Middle frontal gyrus (tissue), 1 donor: ENCODE measurements around the gene TRIM8.

Experiments used
- DNase-seq: peaks from one replicate; pipeline ENCODE4 v3.0.0-alpha.2; 2015; ENCODE audit warnings: low spot score; ENCODE audit errors: extremely low spot score

TRIM8 gene

DNA sequence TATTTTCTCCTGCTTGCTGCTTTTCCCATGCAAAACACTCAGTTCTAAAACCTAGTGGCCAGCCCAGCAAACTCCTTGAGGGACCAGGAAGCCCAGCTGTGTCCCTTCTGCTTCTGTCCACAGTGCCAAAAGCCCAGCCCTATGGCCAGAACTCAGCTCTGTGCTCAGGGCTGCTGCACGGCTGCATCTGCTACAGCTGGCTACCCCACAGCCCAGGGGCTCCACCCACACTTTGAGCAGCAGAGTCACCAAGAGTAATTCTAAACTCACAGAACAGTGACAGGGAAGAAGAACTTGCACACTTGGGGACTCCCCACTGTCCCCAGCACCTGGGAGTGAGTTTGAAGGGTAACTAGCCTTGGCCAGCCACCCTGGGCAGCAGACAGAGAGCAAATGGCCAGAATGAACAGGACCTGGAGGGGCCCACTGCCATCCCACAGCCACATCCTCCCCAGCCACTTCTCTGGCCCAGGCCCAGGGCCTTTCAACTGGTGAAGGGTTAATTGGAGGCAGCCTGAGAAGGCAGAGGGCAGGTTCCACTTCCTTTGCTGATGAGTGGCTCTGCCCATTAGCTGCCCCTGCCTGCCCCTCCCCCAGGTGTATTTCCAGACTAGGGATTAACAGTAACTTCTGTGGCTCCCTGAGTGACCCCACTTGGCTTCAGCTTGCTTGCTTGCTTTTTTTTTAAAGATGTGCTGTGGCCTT lies 28.1 kb upstream of the TRIM8 start:
- DNase-seq: no peak

DNA sequence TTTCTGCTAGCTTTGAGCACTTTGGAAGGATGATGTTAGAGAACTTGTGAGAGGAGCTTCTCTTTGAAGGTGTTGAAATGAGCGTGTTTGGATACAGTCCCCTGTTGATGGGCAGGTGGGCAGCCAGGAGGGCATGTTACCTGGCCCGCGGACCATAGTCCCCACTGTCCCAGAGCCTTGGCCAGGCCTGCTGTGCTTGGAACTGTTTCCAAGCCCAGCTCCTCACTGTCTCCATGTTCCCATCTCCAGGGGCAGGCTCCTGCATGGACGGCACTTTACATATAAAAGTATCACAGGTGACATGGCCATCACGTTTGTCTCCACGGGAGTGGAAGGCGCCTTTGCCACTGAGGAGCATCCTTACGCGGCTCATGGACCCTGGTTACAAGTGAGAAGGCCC lies 27.2 kb upstream of the TRIM8 start:
- DNase-seq: no peak

DNA sequence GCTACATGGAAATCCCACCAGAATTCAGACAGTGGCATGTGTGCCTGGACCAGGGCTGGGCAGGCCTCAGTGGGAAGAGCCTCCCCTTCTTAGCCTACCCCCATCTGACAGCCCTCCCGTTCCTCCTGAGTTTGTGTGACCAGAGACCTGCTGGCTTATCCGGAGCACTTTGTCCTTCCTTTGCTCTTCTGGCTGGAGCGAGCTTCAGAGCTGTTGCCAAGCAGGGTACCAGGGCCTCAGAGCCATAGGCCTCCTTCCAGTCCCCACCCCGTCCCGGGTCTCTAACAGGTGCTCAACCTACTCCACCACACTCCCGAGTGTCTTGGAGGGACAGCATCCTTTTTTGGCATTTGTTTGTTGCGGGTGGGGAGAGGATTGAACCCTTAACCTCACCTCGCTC lies 26.5 kb upstream of the TRIM8 start:
- DNase-seq: no peak

DNA sequence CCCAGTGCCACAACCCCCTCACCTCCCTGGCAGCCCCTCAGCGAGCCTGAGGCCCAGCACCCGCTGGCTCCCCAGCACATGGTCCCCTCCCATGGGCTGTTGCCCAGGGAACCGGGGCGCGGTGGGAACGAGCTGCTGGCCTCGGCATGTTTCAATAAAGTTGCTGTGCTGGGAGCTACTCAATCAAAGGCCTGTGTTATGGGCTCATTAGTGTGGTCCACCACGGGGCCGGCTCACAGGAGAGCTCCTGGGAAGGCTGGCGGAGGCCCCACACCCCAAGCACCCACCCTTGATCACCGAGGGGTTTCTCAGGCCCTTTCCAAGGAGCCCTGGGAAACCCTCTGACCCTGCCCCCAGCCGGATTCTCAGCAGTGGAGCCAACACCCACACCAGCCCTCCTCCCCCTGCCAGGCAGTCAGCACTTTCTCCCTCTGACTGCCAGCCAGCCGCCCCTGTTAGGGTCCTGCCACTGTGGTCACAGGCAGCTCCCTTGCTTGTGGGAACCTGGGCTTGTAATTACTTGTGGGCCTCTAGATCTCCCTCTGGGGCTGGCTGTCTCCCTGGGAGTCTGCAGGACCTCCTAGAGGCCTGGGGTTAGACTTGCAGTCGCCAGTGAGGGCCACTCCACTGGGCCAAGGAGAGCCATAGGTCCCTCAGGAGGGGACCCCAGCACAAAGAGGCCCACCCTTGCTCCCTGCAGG lies 24.8 kb upstream of the TRIM8 start:
- no peak for DNase-seq

DNA sequence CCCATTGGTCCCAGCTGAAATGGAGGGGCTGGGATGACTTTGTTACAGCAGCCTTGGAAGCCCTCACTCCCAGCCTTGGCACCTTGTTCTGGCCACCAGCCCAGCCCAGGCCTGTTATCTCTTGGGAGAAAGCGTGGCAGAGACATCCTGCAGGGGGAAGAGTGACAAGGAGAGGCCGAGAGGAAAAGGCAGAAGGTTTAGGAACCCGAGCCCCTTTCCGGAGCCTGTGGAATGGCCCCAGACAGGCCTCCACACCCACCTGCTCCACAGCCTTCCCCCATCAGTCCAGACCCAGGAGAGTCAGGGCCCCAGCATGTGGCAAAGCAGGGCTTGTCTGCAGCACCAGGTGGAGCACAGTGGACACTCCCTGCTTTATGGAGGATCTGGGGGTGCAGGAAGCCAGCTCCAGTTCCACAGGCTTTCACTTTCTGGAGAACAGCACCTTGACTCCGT lies 24.1 kb upstream of the TRIM8 start:
- DNase-seq: no peak

DNA sequence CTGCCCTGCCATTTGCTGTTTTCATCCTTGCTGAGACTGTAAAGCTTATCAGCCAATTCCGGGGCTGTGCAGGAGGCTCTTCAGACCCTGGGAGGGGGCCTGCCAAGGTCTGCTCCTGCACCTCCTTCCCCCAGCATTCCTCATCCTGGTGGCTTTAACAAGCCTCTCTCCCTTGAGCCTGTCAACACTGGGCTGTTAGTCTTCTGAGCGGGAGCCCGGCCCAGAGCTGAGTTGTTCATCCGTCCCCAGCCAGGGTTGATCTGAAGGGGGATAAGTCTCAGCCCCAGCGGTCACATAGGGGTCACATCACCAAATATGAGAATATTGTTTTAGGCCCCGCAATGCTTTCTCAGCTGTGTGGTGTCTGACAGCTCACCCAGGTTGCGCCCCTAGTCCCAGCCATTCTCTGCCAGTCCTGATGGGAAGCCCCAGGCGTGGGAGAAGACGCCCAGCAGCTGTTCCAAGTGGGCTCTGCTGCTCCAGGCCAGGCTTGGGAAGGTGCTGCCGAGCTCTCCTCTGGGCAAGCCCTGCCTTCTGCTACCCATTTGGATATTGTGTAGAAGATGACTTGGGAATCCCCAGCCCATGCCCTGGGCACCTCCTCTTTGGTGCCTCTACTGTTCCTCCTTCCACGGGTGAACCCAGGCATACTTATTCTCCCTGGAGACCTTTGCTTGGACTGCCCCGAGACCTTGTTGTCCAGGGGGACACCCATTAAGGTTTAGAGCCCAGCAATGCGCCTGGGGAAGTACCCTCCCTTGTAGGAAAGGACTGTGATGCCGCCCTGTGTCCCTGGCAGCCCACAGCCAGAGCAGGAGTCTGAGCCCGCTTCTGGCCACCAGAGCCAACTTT lies 23.5 kb upstream of the TRIM8 start:
- DNase-seq: no peak

DNA sequence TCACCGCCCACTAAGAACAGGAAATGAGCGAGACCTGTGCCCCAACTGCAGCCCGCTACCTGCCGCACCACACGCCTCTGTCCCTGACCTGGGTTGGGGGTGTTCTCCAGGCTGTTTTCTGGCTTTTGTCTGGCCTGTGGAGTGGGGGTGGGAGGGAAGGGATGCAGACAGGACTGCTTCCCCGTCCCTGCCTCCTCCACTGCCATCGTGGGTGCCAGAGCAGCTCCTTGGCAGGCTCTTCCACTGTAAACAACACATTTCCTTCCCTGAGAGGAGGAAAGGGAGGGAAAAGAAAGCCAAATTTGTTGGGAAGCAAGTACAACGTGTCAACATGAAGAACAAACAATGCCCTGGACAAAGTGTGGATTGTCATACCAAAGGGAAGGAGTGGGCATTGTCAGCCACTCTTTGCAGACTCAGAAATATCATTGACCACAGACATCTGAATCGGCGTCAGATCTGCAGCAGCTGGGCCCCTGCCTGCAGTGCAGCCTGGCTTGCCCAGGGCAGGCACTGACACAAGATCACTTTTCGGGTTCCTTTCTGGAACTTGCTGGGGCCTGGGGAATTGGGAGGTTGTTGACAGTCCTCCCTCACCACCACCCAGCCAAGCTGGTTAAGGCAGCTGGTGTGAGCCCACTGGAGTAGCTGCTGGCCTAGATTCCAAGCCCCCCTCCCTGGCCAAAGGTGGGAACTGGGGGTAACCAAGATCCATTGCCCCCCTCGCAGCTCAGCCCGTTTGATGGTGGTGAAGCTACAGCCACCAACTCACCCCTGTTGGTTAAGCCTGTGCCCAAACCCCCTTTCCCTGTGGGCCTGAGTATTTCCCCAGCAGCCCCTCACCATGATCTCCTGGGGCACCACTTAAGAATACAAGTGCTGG lies 22.6 kb upstream of the TRIM8 start:
- DNase-seq: no peak

DNA sequence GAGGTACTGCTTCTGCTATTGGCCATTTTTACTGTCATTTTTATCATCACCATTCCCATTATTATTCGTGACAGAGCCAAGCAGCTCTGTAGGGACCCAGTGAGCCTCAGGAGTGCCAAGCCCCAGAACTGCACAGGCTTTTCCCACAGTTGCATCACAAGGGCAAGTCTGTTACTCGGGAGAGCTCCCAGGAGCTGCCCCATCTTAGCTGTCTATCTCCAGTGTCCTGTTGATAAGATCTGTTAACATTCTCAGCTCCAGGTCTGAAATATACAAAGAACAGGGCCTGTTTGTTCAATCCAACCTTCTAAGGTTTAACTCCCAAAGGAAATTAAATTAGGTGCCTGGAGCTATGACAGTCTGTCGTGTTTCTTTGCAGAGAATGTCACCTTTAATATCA lies 20.2 kb upstream of the TRIM8 start:
- no peak for DNase-seq

DNA sequence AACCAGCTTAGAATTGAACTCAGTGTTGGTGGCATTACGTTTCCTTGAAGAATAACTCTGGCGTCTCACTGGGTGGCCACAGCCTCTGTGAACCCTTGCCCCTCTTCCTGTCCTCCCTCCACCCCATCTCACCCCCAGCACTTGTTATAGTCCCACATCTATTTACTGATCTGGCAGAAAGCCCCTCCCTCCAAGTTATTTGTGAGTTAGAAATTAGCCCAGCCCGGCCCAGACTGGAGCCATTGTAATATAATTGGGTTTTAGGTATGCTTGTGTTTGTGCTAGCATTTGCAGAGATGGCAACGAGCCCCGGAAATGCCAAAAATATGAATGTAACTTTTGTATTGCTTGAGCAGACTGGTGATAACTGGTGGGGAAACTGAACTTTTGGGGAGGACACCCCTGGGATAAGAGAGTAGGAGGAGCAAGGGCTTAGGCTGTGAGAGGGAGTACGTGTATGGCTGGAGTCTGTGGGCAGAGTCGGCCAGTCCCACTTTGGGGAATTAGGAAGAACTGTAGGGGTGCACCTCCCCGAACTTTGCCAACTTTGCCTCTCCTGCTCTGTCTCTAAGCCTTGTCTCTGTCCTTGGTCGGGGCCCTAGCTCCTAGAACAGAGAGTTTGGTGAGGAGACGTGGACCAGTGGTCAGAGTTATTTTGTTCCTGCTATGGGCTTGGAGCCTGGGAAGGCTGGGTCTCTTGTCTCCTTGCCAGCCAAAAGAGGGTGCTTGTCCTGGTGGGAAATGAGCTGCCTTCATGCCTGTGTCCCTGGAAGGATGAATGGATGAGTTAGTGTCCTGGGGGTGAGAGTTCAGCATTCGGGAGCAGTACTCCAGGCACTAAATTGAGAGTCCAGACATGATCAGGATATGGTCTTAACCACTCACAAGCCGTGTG lies 19.3 kb upstream of the TRIM8 start:
- DNase-seq: no peak

DNA sequence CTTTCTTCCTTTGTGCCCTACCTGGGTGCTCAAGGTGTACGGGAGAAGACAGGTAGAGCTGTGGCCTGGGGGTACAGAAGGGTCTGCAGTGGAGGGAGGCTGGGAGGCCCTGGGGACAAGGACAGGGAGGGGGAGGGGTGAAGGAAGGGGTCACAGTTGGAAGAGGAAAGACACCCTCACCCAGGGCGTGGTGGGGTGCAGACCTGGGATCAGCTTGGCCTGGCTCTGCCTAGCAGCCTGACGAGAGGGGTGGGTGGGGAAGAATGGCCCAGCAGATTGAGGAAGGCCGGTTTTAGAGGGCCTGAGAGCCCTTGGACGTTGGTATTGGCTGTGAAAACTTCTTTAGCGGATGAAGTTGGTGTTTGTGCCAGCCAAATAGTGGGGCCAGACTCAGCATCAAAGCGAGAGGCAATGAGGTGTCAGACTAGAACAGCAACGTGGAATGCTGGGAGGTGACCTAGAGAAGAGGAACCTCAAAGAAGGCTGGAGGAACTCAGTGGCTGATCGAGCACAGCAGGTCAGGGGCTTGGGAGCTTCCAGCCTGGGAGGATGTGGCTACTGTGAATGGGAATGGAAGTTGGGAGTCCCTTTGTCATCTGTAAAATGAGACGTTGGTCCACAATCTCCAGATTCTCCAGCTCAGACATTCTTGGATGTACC lies 18.1 kb upstream of the TRIM8 start:
- no peak for DNase-seq

DNA sequence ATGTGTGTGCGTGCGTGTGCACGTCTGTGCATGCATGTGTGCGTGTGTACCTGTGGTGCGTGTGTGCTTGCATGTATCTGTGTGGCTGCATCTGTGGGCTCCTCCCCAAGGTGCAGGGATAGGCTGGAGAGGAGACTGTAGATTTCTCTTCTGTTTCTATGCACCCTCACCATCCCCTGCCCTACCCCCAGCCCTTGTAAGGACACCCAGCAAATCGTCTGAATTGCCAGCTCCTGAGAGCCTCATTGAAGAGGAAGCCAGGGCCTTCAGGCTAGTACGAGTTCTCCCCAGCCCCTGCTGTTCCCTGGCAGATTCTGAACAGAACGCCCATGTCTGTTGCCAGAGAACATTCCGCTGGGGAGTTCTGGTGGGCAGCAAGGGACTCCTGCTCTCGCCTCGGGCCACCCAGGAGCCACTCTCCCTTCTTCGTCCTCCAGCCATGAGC lies 17.0 kb upstream of the TRIM8 start:
- DNase-seq: no peak

DNA sequence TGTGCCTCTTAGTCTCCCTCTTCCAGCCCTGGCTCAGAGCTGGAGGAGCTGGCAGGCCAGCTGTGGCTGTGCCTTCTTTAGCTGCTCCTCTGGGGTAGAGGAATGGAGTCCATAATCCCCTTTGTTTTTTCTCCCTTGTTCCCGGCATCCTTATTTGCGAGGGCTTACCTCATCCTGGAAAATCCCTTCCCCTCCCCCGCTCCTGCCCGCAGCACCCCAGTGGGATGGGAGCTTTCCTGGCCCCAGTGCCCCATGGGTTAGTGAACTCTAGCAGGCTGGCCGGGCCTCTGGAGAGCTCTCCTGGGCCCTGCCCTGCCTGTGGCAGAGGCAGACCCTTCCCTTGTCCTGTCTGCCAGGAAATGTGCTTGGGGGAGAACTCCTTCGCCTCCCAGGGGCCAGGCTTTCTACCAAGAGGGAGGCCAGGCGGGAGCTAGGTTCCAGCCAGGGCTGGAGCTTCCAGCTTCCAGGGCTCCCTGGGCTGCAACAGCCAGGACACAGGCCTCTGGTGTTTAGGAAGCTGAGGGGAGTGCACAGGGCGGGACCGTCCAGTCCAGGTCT lies 16.5 kb upstream of the TRIM8 start:
- no peak for DNase-seq

DNA sequence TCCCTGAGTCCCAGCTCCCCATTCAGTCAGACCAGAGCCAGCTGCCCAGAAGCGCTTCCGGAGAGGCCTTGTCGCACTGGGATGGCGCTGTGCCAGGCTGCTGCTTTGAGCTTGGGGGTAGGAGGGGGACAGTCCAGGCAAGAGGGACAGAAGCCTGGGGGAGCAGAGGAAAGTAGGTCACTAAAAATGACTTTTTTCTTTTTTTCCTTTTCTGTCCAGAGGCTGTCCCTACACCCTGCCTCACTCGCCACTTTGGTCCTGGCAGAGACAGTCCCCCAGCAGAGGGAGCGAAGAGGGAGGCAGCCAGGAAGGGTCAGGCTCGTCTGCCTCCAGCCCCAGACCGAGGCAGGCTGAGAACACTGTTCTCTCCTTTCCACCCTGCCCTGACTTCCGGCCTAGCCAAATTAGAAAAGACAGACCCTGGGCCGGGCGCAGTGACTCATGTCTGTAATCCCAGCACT lies 15.8 kb upstream of the TRIM8 start:
- peak; percentile 43 for DNase-seq

DNA sequence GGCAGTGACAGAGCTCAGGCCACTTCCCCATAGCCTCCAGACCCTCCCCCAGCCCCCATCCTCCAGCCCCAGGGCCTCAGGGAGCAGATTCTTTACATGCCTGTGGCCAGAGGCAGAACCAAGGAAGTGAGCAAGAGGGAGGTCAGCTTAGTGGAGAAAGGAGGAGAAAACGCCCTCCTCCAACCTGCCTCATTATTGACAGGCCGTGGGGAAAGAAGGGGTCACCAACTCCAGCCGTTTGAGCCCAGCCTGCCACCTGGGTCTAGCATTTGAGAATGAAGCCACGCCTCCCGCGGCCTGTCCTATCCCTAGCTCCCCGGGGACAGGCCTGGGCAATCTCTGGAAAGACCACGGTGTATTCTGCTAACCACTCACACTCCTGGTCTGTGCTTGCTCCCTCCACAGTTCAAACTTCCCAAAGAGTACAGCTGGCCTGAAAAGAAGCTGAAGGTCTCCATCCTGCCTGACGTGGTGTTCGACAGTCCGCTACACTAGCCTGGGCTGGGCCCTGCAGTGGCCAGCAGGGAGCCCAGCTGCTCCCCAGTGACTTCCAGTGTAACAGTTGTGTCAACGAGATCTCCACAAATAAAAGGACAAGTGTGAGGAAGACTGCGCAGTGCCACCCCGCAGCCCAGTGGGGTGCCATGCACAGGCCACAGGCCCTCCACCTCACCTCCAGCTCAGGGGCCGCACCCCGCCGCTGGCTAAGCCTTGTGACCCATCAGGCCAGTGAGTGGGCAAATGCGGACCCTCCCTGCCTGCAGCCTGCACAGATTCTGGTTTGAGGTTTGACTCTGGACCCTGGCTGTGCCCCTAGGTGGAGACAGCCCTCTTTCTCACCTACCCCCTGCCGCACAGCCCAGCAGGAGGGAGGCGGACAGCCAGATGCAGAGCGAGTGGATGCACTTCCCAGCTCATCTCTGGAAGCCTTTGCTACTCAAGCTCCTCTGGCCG lies 14.3 kb upstream of the TRIM8 start:
- DNase-seq: no peak

DNA sequence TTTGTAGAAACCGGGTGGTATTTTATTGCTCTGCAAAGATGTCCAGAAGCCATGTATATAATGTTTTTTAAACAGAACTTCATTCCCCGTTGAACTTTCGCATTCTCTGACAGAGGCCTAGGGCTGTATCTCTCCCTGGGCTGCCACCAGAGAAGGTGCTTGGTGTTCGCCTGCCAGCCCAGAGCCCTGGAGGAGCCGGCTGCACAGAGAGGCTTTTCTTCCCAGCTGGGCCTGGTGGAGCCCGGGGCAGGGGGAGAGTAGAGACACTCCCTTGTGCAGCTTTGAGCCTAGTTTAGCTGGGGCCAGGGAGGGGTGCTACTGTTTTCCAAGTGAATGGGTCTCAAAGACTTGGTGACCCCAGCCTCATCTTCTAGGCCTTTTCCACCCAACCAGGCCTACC lies 13.6 kb upstream of the TRIM8 start:
- no peak for DNase-seq

DNA sequence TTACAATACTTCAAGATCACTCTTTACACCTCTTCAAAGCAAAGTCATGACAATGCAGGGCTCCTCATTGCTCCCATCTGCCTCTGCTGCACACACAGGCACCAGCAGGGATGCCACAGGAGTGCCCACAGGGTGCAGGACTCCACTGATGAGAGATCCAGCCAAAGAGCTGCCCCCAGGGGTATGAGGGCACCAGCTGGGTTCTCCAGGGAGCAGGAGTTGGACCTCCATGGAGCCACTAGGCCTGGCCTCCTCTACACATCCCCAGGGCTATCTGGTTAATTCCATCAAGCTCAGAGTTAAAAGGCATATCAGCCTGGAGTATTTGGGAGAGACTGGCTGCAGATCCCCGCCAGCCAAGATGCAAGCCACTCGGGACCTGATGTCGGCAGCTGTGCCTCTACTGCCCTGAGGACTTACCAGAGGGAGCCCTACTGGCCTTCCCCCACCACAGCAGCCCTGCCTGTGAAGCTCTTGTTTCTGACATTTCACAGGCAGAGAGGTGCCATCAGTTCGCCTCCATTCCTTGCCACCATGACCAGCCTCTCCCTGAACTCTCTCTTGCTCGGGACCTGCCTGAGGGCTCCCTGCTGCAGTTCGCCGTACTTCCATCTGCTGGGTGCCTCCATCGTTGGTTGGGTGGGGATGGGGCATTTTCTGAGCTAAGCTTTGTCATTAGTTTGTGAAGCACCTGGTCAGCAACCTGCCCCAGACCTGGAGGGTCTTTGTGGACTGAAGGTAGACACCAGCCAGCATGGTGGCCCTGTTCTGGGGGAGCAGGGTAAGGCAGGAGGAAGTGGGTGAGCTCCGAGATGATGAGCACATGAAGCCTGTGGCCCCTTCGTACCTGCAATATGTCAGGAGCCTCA lies 12.5 kb upstream of the TRIM8 start:
- DNase-seq: no peak
